ENCODE data around the gene FNBP1L. TPM values are rescaled to one million over a fixed set of nuclear protein-coding genes. Genes with fewer than 3 reads are reported as not detected.

The FNBP1L gene
- total and polyA plus RNA-seq, 2 of the 8 experiments (the other 6 are each of a cell fraction or from before 2014, with no cell fraction given), result 48.9 to 95.9 TPM

DNA sequence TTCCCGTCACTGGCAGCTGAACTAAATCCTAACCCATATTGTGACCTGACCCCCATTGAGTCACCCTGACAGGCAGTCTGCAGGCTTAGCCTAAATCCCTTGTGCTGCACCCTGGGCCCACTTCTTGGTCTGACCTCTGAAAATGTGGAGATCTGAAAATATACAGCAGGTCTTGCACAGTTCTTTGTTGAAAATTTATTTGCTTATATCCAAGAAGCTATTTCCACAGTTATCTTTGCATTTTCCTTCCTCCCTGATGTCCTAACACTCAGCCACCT is 146.6 kb downstream of the FNBP1L start:
- Histone ChIP-seq H2BK5ac (ENCODE audit: low read depth, low read length) (no peak overlapping the region), H3K4me3 (ENCODE audit: extremely low read depth in 1 of 4, insufficient read depth in 2 of 4, low read depth in 3 of 4, low read length in 4 of 4) (no peak overlapping the region), H3K23ac (ENCODE audit: insufficient read length) (no peak overlapping the region), H3K9me3 (ENCODE audit: insufficient read depth in 2 of 2, low read depth in 1 of 2, low read length in 1 of 2) (no peaks in the 10 kb centered on the region), H3K4me1 (replicated peaks in 1 of 4; ENCODE audit: control insufficient read depth in 3 of 4, insufficient read depth in 4 of 4, low read length in 3 of 4) (peaks cover 7 to 19% (median 11%) of the 10 kb centered on the region in 4 experiments; a peak in 6 of 7 replicates), H3K56ac (replicated peaks; ENCODE audit: insufficient read length, low read depth, low read length) (no peak overlapping the region), H3K14ac (ENCODE audit: insufficient read length) (no peak overlapping the region), H3K27ac (ENCODE audit: low read depth, low read length) (no peak overlapping the region), H4K5ac (ENCODE audit: insufficient read length, low read depth, low read length) (no peak overlapping the region), H2BK20ac (ENCODE audit: low read length) (peak overlapping the region; percentile 2; the same call in 1 of the 2 replicates), H2BK120ac (replicated peaks; ENCODE audit: low read depth, low read length) (no peak overlapping the region), H3K23me2 (ENCODE audit: low read depth, low read length) (no peaks in the 10 kb centered on the region), H3K27me3 (replicated peaks in 1 of 4; ENCODE audit: control insufficient read depth in 3 of 4, extremely low read depth in 1 of 4, insufficient read depth in 3 of 4, low read length in 3 of 4) (no peaks in the 10 kb centered on the region), H2AFZ (ENCODE audit: low read length) (no peak overlapping the region), H3K79me1 (ENCODE audit: low read depth, low read length) (peaks cover 3% of the 10 kb centered on the region; the same call in 1 of the 2 replicates), H2BK12ac (ENCODE audit: low read depth, low read length) (no peak overlapping the region; the same call in 1 of the 2 replicates), H3K4ac (replicated peaks; ENCODE audit: insufficient read length, low read depth, low read length) (no peak overlapping the region), H2BK15ac (ENCODE audit: low read length) (no peak overlapping the region), H4K20me1 (replicated peaks in 1 of 2; ENCODE audit: control insufficient read depth in 1 of 2, insufficient read depth in 2 of 2, low read length in 2 of 2) (peaks cover 0 to 4% of the 10 kb centered on the region in 2 experiments), H3K36me3 (ENCODE audit: control insufficient read depth in 2 of 4, insufficient read depth in 4 of 4, low read length in 3 of 4) (peaks cover 0 to 2% (median 0%) of the 10 kb centered on the region in 4 experiments; a peak in 1 of 8 replicates), H3K79me2 (ENCODE audit: control insufficient read depth in 1 of 2, insufficient read depth in 2 of 2, low read length in 2 of 2) (no peaks in the 10 kb centered on the region), H3K4me2 (ENCODE audit: insufficient read depth in 1 of 2, low read depth in 2 of 2, low read length in 2 of 2) (0 out of 4 replicates have a peak overlapping the region, but pooled peaks of 1 of the 2 experiments have one; percentile 27), H2AK5ac (ENCODE audit: low read depth, low read length) (no peak overlapping the region), H4K91ac (replicated peaks; ENCODE audit: insufficient read length, low read length) (no peak overlapping the region), H4K8ac (ENCODE audit: extremely low read depth, insufficient read depth, low read length) (no peak overlapping the region), H3K9ac (replicated peaks in 1 of 4; ENCODE audit: extremely low read depth in 1 of 4, low read depth in 3 of 4, low read length in 3 of 4) (no peak overlapping the region), H3K18ac (ENCODE audit: extremely low read depth, low read length) (no peak overlapping the region)
- ChIA-PET CTCF (ENCODE audit: partially characterized antibody) (interaction anchor here (0.9 to 2.4 kb wide), 5 partner anchors 23 to 396 kb away, joined by 3 to 9 read pairs (median 3); no protein-coding TSS in a partner anchor), POLR2A (ENCODE audit: partially characterized antibody) (interaction anchor here (0.6 kb wide), 1 partner anchor 92 kb away, joined by 3 read pairs; no protein-coding TSS in a partner anchor)
- FAIRE-seq (no peak), DNase-seq (ENCODE audit: low read depth in 1 of 2, low spot score in 2 of 2) (no peak)
- WGBS, 2 experiments (ENCODE audit: extremely low coverage in 1 of 2, insufficient coverage in 1 of 2, insufficient read length in 1 of 2, insufficient replicate concordance in 2 of 2, low coverage in 1 of 2, low lambda C conversion rate in 2 of 2, missing lambda C conversion rate in 1 of 2), result 80% methylated on average over 1 of the region's 1 CpG; no CpG with 5 or more reads in 1 of the 2 experiments
- TF ChIP-seq RXRA (IDR thresholded peaks at IDR 0.05; ENCODE audit: insufficient read depth, low read depth, low read length) (no peak), KDM4A (IDR thresholded peaks at IDR 0.05; ENCODE audit: low read depth, low read length, severe bottlenecking) (no peak), CBX8 (IDR thresholded peaks at IDR 0.05; ENCODE audit: borderline replicate concordance, low read depth, low read length) (no peak), SP4 (IDR thresholded peaks at IDR 0.05; ENCODE audit: low read length) (no peak), ATF2 (IDR thresholded peaks at IDR 0.05; ENCODE audit: low read length) (no peak), BRCA1 (IDR thresholded peaks at IDR 0.05; ENCODE audit: low read depth, low read length) (no peak), EZH2 (IDR thresholded peaks at IDR 0.05; ENCODE audit: low read depth, low read length, severe bottlenecking) (no peak), MAFK (IDR thresholded peaks at IDR 0.05; ENCODE audit: low read depth, low read length) (no peak), EP300 (IDR thresholded peaks at IDR 0.05; ENCODE audit: borderline replicate concordance in 1 of 2, low read depth in 2 of 2, low read length in 2 of 2) (no peak), HDAC6 (IDR thresholded peaks at IDR 0.05; ENCODE audit: low read depth, low read length) (no peak), GABPA (IDR thresholded peaks at IDR 0.05; ENCODE audit: borderline replicate concordance, insufficient read depth, low read length) (no peak), BCL11A (IDR thresholded peaks at IDR 0.05; ENCODE audit: low read depth in 2 of 2, low read length in 2 of 2) (no peak)

Measured in H1 (cell line).